ENCODE measurements around the gene CEBPZ. TPM values are rescaled to one million over a fixed set of nuclear protein-coding genes. Genes with fewer than 3 reads are reported as not detected.

The CEBPZ gene
- total RNA-seq, 1 donor, result 64.3 TPM

DNA sequence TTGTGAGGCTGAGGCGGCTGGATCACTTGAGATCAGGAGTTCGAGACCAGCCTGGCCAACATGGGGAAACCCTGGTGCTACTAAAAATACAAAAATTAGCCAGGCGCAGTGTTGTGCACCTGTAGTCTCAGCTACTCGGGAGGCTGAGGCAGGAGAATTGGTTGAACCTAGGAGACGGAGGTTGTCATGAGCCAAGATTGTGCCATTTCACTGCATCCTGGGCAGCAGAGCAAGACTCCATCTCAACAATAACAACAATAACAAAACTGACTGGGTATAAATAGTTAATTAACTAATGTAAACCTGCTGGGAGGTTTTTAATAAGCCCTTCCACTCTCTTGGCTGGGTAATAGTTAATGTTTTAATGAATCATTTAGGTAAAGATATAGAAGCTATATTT lies 50.8 kb downstream of the CEBPZ start:
- H3K4me3 ChIP-seq (ENCODE audit: low read depth, low read length), result no peak overlapping the region
- DNase-seq (ENCODE audit: low read depth), result no peak
- TF ChIP-seq, protein P1, sequence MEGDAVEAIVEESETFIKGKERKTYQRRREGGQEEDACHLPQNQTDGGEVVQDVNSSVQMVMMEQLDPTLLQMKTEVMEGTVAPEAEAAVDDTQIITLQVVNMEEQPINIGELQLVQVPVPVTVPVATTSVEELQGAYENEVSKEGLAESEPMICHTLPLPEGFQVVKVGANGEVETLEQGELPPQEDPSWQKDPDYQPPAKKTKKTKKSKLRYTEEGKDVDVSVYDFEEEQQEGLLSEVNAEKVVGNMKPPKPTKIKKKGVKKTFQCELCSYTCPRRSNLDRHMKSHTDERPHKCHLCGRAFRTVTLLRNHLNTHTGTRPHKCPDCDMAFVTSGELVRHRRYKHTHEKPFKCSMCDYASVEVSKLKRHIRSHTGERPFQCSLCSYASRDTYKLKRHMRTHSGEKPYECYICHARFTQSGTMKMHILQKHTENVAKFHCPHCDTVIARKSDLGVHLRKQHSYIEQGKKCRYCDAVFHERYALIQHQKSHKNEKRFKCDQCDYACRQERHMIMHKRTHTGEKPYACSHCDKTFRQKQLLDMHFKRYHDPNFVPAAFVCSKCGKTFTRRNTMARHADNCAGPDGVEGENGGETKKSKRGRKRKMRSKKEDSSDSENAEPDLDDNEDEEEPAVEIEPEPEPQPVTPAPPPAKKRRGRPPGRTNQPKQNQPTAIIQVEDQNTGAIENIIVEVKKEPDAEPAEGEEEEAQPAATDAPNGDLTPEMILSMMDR (IDR thresholded peaks at IDR 0.05; ENCODE audit: insufficient read depth, low read length), result no peak

DNA sequence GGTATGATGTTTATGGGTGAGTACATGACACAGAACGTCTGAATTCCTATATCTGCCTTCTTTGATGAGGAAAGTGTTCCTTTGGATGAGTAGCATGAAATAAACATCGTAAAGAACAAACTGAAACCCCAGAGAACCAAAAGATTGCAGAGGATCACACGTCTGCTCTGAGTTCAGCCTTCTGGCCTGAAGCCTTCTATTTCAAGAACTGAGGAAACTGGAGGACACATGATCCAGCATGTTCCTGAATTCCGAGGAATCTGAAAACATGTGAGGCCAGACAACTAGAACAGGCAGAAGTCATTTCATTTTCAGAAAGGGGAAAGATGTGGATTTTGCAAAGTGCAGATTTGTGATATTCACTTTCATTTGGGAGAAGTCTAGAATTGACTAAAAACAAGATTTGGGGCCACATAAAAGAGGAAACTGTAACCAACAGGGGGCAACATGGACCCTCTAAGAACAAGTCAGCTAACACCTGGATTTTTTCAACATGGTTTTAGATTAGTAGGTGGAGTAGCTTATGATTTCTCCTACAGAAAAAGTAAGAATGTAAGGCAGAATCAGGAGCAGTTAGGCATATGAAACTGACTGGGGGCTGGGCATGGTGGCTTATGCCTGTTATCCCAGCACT lies 51.3 kb downstream of the CEBPZ start:
- DNase-seq (ENCODE audit: low read depth), result peak; percentile 19
- no peak overlapping the region for H3K4me3 ChIP-seq (ENCODE audit: low read depth, low read length)
- TF ChIP-seq, protein P1 (IDR thresholded peaks at IDR 0.05; ENCODE audit: insufficient read depth, low read length), result no peak

DNA sequence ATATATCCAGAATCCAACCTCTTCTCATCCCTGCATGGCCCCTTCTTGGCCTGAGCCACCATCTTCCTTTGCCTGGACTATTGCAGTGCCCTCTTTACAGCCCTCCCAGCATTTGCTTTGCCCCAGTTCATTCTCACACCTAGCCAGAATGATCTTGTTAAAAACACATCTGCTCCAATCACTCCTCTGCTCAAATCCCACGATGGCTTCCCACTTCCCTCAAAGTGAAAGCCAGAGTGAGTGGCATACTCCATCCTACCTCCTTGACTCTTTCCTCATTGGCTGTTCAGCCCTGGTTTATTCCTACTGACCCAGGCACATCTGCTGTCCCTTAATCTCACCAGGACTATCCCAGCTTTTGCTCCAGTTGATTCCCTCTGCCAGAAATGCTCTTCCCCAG lies 57.7 kb downstream of the CEBPZ start:
- H3K4me3 ChIP-seq (ENCODE audit: low read depth, low read length), result no peak overlapping the region
- TF ChIP-seq, protein P1 (IDR thresholded peaks at IDR 0.05; ENCODE audit: insufficient read depth, low read length), result no peak
- no peak for DNase-seq (ENCODE audit: low read depth)

DNA sequence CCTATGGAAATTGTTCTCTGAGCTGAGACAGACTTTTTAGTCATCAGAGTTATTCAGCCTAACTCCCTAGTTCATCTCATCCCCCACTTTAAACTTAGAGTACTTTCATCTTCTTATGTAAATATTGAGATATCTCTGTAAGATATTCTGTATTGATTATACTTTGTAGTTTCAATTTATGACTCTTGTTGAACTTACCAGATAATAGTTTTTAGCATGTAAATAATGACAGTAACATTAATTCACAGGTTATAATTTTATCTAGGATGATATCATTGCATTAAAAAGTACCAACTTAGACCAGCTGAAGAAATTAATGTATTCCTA lies 59.8 kb downstream of the CEBPZ start:
- no peak for DNase-seq (ENCODE audit: low read depth)
- TF ChIP-seq, protein P1 (IDR thresholded peaks at IDR 0.05; ENCODE audit: insufficient read depth, low read length), result no peak
- no peak overlapping the region for H3K4me3 ChIP-seq (ENCODE audit: low read depth, low read length)

DNA sequence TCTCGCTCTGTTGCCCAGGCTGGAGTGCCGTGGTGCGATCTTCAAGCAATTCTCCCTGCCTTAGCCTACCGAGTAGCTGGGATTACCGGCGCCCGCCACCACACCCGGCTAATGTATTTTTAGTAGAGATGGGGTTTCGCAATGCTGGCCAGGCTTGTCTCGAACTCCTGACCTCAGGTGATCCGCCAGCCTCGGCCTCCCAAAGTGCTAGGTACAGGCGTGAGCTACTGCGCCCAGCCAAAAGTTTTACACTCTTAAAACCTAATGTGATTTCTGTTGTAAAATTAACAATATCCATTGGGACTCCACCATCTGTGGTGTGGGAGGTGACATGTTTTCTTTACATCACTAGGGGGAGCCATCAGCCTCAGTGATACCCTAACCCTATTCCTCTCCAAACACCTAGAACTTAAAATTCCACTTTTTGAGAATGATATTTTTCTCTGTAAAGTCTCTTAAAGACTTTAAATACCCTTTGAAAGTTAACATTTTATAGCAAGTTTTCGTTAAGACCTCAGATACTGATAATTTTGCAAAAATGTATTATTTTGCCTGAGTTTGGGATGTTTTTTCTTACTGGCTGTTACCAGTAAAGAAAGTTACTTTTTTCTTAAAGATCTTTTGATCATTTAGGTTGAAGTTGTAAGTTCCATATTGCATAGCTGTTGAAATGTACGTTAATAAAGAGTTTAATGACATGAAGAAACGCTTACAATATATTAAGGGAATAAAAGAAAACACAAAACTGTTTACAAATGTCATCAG lies 63.0 kb downstream of the CEBPZ start:
- no peak overlapping the region for H3K4me3 ChIP-seq (ENCODE audit: low read depth, low read length)
- TF ChIP-seq, protein P1 (IDR thresholded peaks at IDR 0.05; ENCODE audit: insufficient read depth, low read length), result peak; percentile 71
- peak; percentile 60 for DNase-seq (ENCODE audit: low read depth)

DNA sequence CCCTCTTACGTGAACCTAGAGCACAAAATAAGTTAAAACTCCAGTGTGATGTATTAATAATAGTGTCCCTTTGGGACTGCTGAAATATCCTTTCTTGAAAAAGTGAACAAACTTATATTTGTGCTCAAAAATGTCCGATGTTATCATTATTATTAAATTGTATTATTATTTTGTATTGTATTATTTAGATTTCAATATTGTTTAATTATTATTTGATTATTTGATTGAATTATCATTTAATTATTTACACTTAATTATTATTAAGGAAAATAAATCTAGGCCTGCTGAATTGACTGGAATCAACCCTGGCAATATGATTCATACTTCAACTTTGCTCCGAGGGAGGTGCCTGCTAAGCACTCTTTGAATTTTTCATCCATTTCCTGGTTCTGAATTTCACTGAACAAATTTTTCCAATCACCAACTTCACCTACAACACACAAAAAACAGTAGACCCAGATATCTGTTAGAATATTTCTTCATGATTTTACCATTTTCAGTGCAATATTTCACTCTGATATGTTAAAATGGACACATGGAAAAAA lies 63.7 kb downstream of the CEBPZ start:
- TF ChIP-seq, protein P1 (IDR thresholded peaks at IDR 0.05; ENCODE audit: insufficient read depth, low read length), result no peak
- no peak overlapping the region for H3K4me3 ChIP-seq (ENCODE audit: low read depth, low read length)
- no peak for DNase-seq (ENCODE audit: low read depth)
